ENCODE measurements around the gene DYRK1A.

Gene DYRK1A

DNA sequence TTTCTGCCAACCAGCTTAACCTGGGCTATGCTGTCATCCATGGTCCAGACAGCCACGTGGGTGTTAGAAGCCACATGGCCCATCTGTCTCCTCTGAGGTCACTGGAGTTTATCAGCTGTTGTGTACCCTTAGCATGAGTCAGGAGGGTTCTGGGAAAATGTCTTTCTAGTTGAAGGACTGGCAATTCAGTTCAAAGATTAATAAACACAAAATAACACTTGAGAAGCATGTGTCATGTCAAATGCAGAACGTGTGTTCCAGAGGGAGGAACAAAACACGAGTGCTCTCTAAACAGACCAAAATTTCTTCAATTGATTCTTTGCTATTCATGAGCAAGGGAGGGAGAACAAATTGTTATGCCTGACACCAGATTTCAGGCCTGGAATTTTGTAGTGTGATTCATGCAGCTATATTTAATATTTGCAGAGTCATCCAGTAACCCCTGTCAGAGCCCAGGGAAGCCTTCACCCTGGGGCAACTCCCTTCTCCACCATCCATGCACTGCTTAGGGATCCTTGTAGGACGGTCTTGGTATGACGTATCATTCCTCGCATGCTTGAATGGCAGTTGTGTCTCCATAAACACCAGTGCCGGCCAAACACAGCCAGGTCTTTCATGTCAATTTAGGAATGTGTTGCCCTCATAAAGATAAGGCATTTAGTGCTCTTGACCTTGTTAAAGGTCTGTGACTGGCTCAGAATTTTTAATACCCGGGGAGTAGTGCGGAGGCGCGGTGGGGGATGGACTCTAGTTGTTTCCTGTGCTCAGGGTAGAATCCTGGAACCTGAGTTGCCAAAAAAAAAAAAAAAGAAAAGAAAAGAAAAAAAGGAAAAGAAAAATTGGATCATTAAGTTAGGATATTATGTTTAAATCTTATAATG is 27.7 kb upstream of the DYRK1A start (continued):
- TF ChIP-seq TSHZ1 (tag by site-specific recombination; IDR thresholded peaks at IDR 0.05; ENCODE audit: borderline replicate concordance): peak; percentile 50; the same call in 1 of the 2 replicates
- TF ChIP-seq ZNF174 (tag by site-specific recombination; IDR thresholded peaks at IDR 0.05): no peak
- peak; percentile 57 for TF ChIP-seq SP3 (tag by site-specific recombination; IDR thresholded peaks at IDR 0.05)
- peak; percentile 87 for TF ChIP-seq ZBTB17 (tag by site-specific recombination; IDR thresholded peaks at IDR 0.05)
- TF ChIP-seq, protein P1, sequence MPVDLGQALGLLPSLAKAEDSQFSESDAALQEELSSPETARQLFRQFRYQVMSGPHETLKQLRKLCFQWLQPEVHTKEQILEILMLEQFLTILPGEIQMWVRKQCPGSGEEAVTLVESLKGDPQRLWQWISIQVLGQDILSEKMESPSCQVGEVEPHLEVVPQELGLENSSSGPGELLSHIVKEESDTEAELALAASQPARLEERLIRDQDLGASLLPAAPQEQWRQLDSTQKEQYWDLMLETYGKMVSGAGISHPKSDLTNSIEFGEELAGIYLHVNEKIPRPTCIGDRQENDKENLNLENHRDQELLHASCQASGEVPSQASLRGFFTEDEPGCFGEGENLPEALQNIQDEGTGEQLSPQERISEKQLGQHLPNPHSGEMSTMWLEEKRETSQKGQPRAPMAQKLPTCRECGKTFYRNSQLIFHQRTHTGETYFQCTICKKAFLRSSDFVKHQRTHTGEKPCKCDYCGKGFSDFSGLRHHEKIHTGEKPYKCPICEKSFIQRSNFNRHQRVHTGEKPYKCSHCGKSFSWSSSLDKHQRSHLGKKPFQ (tag by site-specific recombination; IDR thresholded peaks at IDR 0.05): peak; percentile 50; the same call in 1 of the 2 replicates
- TF ChIP-seq WT1 (tag by site-specific recombination; IDR thresholded peaks at IDR 0.05): peak; percentile 94
- TF ChIP-seq, protein P2, sequence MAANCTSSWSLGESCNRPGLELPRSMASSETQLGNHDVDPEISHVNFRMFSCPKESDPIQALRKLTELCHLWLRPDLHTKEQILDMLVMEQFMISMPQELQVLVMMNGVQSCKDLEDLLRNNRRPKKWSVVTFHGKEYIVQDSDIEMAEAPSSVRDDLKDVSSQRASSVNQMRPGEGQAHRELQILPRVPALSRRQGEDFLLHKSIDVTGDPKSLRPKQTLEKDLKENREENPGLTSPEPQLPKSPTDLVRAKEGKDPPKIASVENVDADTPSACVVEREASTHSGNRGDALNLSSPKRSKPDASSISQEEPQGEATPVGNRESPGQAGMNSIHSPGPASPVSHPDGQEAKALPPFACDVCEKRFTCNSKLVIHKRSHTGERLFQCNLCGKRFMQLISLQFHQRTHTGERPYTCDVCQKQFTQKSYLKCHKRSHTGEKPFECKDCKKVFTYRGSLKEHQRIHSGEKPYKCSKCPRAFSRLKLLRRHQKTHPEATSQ (tag by site-specific recombination; IDR thresholded peaks at IDR 0.05): 0 out of 2 replicates have a peak, but pooled peaks have one; percentile 22
- TF ChIP-seq ZBTB48 (tag by site-specific recombination; IDR thresholded peaks at IDR 0.05): peak; percentile 99
- no peak; the same call in 1 of the 2 replicates for TF ChIP-seq ZSCAN30 (tag by site-specific recombination; IDR thresholded peaks at IDR 0.05)
- TF ChIP-seq ZNF266 (tag by site-specific recombination; IDR thresholded peaks at IDR 0.05; ENCODE audit: low read depth): no peak
- TF ChIP-seq KLF10 (tag by site-specific recombination; IDR thresholded peaks at IDR 0.05): peak; percentile 86
- no peak for TF ChIP-seq ZNF560 (tag by site-specific recombination; IDR thresholded peaks at IDR 0.05; ENCODE audit: borderline replicate concordance)
- no peak for TF ChIP-seq ZBTB1 (tag by site-specific recombination; IDR thresholded peaks at IDR 0.05)
- no peak for TF ChIP-seq ZNF701 (tag by site-specific recombination; IDR thresholded peaks at IDR 0.05)
- TF ChIP-seq ZNF138 (tag by site-specific recombination; IDR thresholded peaks at IDR 0.05; ENCODE audit: borderline replicate concordance): no peak
- TF ChIP-seq ZFP3 (tag by site-specific recombination; IDR thresholded peaks at IDR 0.05; ENCODE audit: low read depth): no peak
- TF ChIP-seq, protein P3, sequence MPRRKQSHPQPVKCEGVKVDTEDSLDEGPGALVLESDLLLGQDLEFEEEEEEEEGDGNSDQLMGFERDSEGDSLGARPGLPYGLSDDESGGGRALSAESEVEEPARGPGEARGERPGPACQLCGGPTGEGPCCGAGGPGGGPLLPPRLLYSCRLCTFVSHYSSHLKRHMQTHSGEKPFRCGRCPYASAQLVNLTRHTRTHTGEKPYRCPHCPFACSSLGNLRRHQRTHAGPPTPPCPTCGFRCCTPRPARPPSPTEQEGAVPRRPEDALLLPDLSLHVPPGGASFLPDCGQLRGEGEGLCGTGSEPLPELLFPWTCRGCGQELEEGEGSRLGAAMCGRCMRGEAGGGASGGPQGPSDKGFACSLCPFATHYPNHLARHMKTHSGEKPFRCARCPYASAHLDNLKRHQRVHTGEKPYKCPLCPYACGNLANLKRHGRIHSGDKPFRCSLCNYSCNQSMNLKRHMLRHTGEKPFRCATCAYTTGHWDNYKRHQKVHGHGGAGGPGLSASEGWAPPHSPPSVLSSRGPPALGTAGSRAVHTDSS (tag by site-specific recombination; IDR thresholded peaks at IDR 0.05): no peak
- no peak for TF ChIP-seq GFI1B (tag by site-specific recombination; IDR thresholded peaks at IDR 0.05)
- no peak for TF ChIP-seq BCL11B (tag by site-specific recombination; IDR thresholded peaks at IDR 0.05; ENCODE audit: low read depth)
- no peak for TF ChIP-seq ZNF529 (tag by site-specific recombination; IDR thresholded peaks at IDR 0.05; ENCODE audit: insufficient replicate concordance)
- TF ChIP-seq, protein P4, sequence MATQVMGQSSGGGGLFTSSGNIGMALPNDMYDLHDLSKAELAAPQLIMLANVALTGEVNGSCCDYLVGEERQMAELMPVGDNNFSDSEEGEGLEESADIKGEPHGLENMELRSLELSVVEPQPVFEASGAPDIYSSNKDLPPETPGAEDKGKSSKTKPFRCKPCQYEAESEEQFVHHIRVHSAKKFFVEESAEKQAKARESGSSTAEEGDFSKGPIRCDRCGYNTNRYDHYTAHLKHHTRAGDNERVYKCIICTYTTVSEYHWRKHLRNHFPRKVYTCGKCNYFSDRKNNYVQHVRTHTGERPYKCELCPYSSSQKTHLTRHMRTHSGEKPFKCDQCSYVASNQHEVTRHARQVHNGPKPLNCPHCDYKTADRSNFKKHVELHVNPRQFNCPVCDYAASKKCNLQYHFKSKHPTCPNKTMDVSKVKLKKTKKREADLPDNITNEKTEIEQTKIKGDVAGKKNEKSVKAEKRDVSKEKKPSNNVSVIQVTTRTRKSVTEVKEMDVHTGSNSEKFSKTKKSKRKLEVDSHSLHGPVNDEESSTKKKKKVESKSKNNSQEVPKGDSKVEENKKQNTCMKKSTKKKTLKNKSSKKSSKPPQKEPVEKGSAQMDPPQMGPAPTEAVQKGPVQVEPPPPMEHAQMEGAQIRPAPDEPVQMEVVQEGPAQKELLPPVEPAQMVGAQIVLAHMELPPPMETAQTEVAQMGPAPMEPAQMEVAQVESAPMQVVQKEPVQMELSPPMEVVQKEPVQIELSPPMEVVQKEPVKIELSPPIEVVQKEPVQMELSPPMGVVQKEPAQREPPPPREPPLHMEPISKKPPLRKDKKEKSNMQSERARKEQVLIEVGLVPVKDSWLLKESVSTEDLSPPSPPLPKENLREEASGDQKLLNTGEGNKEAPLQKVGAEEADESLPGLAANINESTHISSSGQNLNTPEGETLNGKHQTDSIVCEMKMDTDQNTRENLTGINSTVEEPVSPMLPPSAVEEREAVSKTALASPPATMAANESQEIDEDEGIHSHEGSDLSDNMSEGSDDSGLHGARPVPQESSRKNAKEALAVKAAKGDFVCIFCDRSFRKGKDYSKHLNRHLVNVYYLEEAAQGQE (tag by site-specific recombination; IDR thresholded peaks at IDR 0.05): no peak
- TF ChIP-seq ZNF133 (tag by site-specific recombination; IDR thresholded peaks at IDR 0.05): no peak
- TF ChIP-seq, protein P5, sequence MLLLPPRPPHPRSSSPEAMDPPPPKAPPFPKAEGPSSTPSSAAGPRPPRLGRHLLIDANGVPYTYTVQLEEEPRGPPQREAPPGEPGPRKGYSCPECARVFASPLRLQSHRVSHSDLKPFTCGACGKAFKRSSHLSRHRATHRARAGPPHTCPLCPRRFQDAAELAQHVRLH (tag by site-specific recombination; IDR thresholded peaks at IDR 0.05): no peak

All from HEK293 (cell line).